Epithelial cell of proximal tubule (primary cell): ENCODE measurements around the gene SNX9. TPM values are rescaled to one million over a fixed set of nuclear protein-coding genes. Genes with fewer than 3 reads are reported as not detected.
A peak's percentile ranks its signal among the peaks of the same experiment; 100 is the strongest.

ENCODE experiments used
- DNase-seq: peaks from one replicate; pipeline ENCODE4 v3.0.0-alpha.2; 2011; ENCODE audit warnings: low read depth
- H3K4me3 ChIP-seq: 2 replicates; pipeline ENCODE4 v1.5.1; 2011; ENCODE audit warnings: low read depth, mild to moderate bottlenecking, low read length
- CTCF ChIP-seq: conservative IDR thresholded peaks from 2 replicates; pipeline ENCODE4 v1.5.1; 2012; ENCODE audit warnings: low read depth, mild to moderate bottlenecking, low read length
- total RNA-seq: library from RNA; depleted of rRNA; stranded (reverse); fragments of >200 nt; gene quantifications from 2 replicates; pipeline ENCODE4 v1.2.3, GENCODE V29; 2015

The SNX9 gene
- total RNA-seq, 1 donor from 2014 or later, result 51.3 TPM

GRCh38 chr6:157954150-157955117 is 131.4 kb downstream of the SNX9 start:
- TF ChIP-seq CTCF, result peak; percentile 15
- peak overlapping the region; percentile 43 for H3K4me3 ChIP-seq
- peak; percentile 37 for DNase-seq

- TF ChIP-seq CTCF, result no peak
- no peak overlapping the region for H3K4me3 ChIP-seq
- DNase-seq, result no peak
These were observed 132.6 kb downstream of the SNX9 start for GRCh38 chr6:157955675-157956074.

- H3K4me3 ChIP-seq, result no peak overlapping the region
- no peak for TF ChIP-seq CTCF
- DNase-seq, result no peak
These were observed 133.2 kb downstream of the SNX9 start for GRCh38 chr6:157956171-157956730.

DNA sequence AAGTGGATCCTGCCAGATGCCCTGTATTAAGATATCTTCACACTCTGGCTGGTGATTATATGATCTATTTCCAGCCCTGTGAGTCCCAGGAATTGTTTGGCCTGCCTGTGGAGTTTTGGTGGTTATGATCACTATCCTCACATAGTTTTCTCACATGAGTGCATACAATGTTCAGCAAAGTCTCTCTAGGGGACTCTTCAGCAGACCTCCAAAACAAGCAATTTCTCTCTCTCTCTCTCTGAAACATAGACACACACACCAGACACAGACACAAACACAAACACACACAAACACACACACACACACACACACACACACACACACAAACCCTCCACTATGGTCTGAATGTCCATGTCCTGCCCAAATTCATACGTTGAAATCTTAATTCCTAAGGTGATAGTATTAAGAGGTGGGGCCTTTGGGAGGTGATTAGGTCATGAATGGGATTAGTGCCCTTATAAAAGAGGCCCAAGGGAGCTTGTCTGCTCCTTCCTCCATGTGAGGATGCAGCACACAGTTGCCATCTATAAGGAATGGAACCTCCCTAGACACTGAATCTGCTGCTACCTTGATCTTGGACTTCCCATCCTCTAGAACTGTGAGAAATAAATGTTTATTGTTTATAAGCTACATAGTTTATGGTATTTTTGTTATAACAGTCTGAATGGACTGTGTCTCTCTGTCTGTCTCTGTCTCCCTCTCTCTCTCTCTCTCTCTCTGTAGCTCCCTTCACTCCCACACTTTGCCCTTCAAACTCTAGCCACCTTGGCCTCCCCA is 136.6 kb downstream of the SNX9 start:
- DNase-seq, result no peak
- H3K4me3 ChIP-seq, result no peak overlapping the region
- no peak for TF ChIP-seq CTCF

DNA sequence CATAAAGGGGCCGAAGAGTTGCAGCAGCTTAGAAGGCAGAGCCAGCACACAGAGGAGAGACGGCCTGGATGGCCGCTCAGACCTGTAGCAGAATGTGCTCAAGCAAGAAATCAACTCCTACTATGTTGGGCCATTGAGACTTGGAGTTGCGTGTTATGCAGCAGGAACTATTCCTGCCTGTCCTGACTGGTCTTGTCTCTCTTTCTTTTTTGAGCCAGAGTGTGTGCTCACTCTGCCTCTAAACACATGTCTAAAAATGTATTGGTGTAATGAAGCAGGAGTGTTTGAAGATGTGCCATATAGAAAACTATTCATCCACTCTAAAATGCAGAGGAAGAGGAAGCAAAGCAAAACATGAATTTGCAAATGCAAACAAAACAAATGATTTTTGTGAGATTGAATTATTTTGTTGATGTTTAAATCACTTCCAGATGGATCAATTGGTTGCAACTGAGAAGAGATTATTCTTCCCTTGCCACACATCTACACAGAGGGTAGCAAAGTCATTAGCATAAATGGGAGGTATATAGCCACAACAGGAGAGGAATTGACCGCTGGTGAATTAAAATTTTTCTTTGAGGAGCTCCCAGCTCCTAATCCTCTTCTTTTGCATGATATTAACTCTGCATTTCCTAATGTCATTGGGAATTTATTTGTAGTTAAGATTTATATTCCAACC is 138.2 kb downstream of the SNX9 start:
- TF ChIP-seq CTCF, result no peak
- no peak overlapping the region for H3K4me3 ChIP-seq
- no peak for DNase-seq

GRCh38 chr6:157961832-157962575 is 139.0 kb downstream of the SNX9 start:
- no peak for TF ChIP-seq CTCF
- no peak overlapping the region for H3K4me3 ChIP-seq
- DNase-seq, result no peak
